ENCODE measurements around the gene CAPN3.
"Not testable (repeated sequence)": the region's sequence is repeated elsewhere in the genome, so short reads cannot be mapped to it uniquely, and the experiment has no call there.

CAPN3 gene

GRCh38 chr15:42359249-42359648 lies at the start of gene CAPN3:
CAPN3 (plus strand) TSS chr15:42359501; CDS start chr15:42359806, 305 bp downstream.
- DNase-seq: no peak

- DNase-seq: no peak
These were observed 45.8 kb upstream of the CAPN3 start for GRCh38 chr15:42313463-42313862.

GRCh38 chr15:42314818-42315217 lies 44.5 kb upstream of the CAPN3 start:
- DNase-seq: no peak

- DNase-seq: no peak
These were observed 43.8 kb upstream of the CAPN3 start for GRCh38 chr15:42315521-42315920.

GRCh38 chr15:42316282-42316805 lies 43.0 kb upstream of the CAPN3 start:
- not testable (repeated sequence) for DNase-seq

GRCh38 chr15:42319206-42319605 lies 40.1 kb upstream of the CAPN3 start:
- no peak for DNase-seq

GRCh38 chr15:42324308-42324707 lies 35.0 kb upstream of the CAPN3 start:
- DNase-seq: no peak

GRCh38 chr15:42329161-42329560 lies 30.1 kb upstream of the CAPN3 start:
- no peak for DNase-seq

GRCh38 chr15:42329992-42330391 lies 29.3 kb upstream of the CAPN3 start:
- no peak for DNase-seq

- DNase-seq: no peak
These were observed 28.1 kb upstream of the CAPN3 start for GRCh38 chr15:42331235-42331634.

GRCh38 chr15:42332331-42332730 lies 27.0 kb upstream of the CAPN3 start:
- no peak for DNase-seq

- no peak for DNase-seq
These were observed 24.2 kb upstream of the CAPN3 start for GRCh38 chr15:42335074-42335473.

GRCh38 chr15:42336650-42337049 lies 22.7 kb upstream of the CAPN3 start:
- DNase-seq: not testable (repeated sequence)

GRCh38 chr15:42337104-42337503 lies 22.2 kb upstream of the CAPN3 start:
- not testable (repeated sequence) for DNase-seq

GRCh38 chr15:42338500-42338899 lies 20.8 kb upstream of the CAPN3 start:
- no peak for DNase-seq

GRCh38 chr15:42343596-42344232 lies 15.6 kb upstream of the CAPN3 start:
- DNase-seq: no peak

GRCh38 chr15:42344763-42345162 lies 14.5 kb upstream of the CAPN3 start:
- DNase-seq: no peak

- no peak for DNase-seq
These were observed 13.8 kb upstream of the CAPN3 start for GRCh38 chr15:42345504-42345903.

- DNase-seq: no peak
These were observed 11.2 kb upstream of the CAPN3 start for GRCh38 chr15:42348083-42348482.

GRCh38 chr15:42349186-42349585 lies 10.1 kb upstream of the CAPN3 start:
- no peak for DNase-seq

GRCh38 chr15:42352401-42352800 lies 6.9 kb upstream of the CAPN3 start:
- no peak for DNase-seq

- no peak for DNase-seq
These were observed 6.2 kb upstream of the CAPN3 start for GRCh38 chr15:42353061-42353460.

- no peak for DNase-seq
These were observed 4.5 kb upstream of the CAPN3 start for GRCh38 chr15:42354824-42355223.

- no peak for DNase-seq
These were observed 4.0 kb upstream of the CAPN3 start for GRCh38 chr15:42355291-42355690.

- DNase-seq: no peak
These were observed 2.5 kb upstream of the CAPN3 start for GRCh38 chr15:42356851-42357250.
